GM19043 (cell line): ENCODE measurements around the gene ARCN1.
A peak's percentile ranks its signal among the peaks of the same experiment; 100 is the strongest.
"Not testable (repeated sequence)": the region's sequence is repeated elsewhere in the genome, so short reads cannot be mapped to it uniquely, and the experiment has no call there.

Experiments used
- ATAC-seq: cut with Tn5 transposase; IDR thresholded peaks from one replicate; pipeline ENCODE4 v1.9.1; 2021; ENCODE audit warnings: low read depth; ENCODE audit not compliant: unreplicated experiment

ARCN1 gene

GRCh38 chr11:118544010-118544646, 28.1 kb upstream of the ARCN1 start:
- no peak for ATAC-seq

DNA sequence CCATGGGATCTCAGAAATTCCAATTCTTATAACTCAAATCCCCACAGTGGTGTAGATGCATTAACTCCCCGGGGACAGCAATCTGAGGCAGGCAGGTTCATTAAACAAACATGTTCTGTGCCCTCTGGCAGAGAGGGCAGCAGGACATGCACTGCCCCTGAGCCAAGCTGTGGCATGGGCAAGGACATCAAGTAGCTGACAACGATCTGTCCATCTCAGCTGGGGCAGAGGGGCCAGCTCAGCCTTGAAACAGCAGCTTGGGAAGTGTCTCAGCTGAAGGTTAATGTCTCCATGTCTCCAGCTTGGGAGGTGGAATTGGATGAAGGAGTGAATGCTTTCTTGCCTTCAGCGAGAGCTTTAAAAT, 27.6 kb upstream of the ARCN1 start:
- no peak for ATAC-seq

GRCh38 chr11:118545533-118545932, 26.7 kb upstream of the ARCN1 start:
- no peak for ATAC-seq

DNA sequence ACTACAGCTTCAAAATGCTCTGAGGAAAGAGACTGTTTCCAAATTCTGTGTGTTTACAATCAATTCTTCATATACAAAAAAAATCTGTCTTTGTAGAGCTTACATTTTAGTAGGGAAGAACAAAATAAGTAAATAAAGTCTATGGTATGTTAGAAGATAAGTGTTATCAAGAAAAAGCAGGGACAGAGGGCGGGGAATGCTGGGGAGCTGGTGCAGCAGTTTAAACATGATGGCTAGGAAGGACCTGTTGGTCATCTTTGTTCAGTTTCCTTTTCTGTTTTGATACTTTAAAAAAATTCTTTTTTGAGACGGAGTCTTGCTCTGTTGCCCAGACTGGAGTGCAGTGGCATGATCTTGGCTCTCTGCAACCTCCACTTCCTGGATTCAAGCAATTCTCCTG, 25.1 kb upstream of the ARCN1 start:
- ATAC-seq = no peak

GRCh38 chr11:118552341-118552740, 19.9 kb upstream of the ARCN1 start:
- ATAC-seq = no peak

DNA sequence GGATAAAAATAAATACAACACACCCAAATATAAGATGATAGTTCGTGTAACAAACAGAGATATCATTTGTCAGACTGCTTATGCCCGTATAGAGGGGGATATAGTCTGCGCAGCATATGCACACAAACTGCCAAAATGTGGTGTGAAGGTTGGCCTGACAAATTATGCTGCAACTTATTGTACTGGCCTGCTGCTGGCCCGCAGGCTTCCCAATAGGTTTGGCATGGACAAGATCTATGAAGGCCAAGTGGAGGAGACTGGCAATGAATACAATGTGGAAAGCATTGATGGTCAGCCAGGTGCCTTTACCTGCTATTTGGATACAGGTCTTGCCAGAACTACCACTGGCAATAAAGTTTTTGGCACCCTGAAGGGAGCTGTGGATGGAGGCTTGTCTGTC, 11.4 kb upstream of the ARCN1 start:
- no peak for ATAC-seq

DNA sequence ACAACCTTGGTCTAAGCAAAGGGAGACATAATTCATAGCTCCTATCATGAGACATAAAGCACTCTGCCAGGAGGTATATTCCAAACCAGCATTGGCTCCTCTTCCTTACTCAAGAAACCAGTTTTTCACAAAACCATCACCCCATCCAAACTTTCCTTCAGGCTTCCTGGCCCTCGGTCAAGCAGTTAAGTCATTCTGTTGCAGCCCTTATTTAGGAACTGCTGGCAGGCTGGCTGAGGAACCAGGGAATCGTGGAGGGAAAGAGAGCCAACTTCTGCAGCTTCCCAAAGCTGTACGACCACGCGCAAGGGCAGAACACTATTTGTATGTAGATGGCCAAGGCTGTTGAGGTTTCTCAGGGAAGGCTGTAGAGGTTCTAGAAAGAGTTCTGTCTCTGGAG, 7.2 kb upstream of the ARCN1 start:
- no peak for ATAC-seq

DNA sequence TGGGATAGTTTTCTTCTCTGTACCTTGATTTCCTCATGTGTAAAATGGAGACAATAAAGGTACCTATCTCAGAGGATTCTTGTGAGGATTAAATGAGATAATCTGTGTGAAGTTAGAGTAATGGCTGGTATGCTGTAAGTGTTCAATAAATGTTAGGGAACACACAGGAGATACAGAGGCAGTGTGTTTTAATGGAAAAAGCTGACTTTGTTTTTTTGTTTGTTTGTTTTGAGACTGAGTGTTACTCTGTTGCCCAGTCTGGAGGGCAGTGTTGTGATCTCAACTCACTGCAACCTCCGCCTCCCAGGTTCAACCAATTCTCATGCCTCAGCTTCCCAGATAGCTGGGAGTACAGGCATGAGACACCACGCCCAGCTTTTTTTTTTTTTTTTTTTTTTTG, 2.5 kb upstream of the ARCN1 start:
- ATAC-seq = no peak

DNA sequence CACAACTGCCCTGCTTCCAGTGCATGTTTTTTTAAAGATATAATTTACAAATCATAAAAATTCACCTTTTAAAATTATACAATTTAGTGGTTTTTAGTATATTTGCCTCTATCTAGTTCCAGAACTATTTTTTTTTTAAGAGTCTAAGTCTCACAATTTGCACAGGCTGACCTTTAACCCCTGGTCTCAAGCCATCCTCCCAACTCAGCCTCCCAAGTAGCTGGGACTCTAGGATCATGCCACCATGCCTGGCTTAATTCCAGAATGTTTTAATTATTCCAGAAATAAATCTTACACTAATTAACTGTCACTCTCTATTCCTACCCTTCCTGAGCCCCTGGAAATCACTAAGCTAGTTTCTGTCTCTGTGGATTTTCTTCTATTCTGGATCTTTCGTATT, 1.4 kb upstream of the ARCN1 start:
- ATAC-seq = no peak

DNA sequence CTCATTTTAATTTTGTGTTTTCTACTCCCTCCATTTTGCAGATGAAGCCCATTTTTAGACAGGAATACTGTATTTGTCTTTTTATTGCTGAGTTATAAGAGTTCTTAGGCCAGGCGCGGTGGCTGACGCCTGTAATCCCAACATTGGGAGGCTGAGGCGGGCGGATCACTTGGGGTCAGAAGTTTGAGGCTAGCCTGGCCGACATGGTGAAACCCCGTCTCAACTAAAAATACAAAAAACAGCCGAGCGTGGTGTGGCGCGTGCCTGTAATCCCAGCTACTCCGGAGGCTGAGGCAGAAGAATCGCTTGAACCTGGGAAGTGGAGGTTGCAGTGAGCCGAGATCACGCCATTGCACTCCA, 528 bp upstream of the ARCN1 start:
- ATAC-seq = not testable (repeated sequence)

- peak; percentile 26 for ATAC-seq
Observed at GRCh38 chr11:118572981-118573550, 857 bp downstream of the ARCN1 start.

DNA sequence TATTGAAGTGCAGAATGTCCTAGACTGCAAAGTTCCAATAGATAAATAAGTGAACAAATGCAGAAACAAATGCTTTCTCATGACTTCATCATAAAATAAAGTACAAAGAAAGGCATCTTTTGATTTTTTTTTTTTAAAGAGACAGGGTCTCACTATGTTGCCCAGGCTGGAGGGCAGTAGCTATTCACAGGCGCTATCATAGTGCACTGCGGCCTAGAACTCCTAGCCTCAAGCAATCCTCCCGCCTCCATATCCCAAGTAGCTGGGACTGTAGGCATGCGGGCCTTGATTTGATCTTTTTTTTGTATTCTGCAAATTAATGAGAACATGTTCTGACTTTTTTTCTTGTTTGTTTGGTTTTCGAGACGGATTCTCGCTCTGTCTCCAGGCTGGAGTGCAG, 2.4 kb downstream of the ARCN1 start:
- ATAC-seq = no peak

DNA sequence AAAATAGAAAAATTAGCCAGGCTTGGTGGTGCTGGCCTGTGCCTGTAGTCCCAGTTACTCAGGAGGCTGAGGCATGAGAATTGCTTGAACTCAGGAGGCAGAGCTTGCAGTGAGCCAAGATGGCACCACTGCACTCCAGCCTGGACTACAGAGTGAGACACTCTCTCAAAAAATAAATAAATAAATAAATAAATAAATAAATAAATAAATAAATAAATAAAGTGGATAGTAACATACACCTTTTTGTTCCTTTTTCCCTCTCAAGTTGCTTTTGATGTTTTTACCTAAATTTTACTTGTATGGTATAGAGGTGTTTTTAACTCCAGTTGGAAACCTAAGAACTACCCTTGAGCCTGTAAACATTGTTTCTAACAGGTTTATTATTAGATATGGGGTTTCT, 5.8 kb downstream of the ARCN1 start:
- not testable (repeated sequence) for ATAC-seq

GRCh38 chr11:118581057-118581456, 8.8 kb downstream of the ARCN1 start:
- no peak for ATAC-seq

- no peak for ATAC-seq
Observed at GRCh38 chr11:118587952-118588351, 15.7 kb downstream of the ARCN1 start.

DNA sequence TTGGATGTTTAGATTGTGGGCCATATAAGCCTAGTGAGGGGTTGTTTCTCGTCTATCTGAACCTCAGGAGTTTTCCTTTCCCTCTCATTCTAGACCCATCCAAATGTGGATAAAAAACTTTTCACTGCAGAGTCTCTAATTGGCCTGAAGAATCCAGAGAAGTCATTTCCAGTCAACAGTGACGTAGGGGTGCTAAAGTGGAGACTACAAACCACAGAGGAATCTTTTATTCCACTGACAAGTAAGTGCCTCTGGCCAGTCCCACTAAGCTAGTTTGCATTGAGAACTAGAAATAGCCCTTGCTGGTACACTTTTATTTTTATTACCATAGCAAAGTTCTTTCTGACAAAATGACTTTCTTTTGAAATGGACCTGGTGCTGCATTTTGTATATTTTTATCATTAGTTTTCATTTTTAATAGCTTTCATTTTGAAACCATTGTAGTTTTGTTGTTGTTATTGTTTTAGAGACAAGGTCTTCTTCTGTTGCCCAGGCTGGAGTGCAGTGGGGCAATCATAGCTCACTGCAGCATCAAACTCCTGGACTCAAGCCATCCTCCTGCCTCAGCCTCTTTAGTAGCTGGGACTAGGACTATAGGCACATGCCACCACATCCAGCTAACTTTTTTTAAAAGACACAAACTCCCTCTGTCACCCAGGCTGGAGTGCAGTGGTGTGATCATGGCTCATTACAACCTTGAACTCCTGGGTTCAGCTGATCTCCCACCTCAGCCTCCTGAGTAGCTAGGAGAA, 20.6 kb downstream of the ARCN1 start:
- ATAC-seq = no peak

DNA sequence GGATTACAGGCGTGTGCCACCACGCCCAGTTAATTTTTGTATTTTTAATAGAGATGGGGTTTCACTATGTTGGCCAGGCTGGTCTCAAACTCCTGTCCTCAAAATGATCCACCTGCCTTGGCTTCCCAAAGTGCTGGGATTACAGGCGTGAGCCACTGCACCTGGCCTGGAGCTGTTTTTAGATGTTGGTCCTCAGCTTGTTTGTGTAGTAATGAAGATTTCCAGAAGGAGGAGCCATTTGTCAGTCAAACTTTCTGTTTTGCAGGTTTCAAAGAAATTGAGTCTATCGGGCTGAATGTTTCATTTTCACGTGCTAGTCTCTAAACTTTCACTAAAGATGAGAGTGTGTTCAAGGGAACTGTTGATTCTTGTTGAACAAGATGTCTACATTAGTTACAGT, 22.8 kb downstream of the ARCN1 start:
- not testable (repeated sequence) for ATAC-seq

DNA sequence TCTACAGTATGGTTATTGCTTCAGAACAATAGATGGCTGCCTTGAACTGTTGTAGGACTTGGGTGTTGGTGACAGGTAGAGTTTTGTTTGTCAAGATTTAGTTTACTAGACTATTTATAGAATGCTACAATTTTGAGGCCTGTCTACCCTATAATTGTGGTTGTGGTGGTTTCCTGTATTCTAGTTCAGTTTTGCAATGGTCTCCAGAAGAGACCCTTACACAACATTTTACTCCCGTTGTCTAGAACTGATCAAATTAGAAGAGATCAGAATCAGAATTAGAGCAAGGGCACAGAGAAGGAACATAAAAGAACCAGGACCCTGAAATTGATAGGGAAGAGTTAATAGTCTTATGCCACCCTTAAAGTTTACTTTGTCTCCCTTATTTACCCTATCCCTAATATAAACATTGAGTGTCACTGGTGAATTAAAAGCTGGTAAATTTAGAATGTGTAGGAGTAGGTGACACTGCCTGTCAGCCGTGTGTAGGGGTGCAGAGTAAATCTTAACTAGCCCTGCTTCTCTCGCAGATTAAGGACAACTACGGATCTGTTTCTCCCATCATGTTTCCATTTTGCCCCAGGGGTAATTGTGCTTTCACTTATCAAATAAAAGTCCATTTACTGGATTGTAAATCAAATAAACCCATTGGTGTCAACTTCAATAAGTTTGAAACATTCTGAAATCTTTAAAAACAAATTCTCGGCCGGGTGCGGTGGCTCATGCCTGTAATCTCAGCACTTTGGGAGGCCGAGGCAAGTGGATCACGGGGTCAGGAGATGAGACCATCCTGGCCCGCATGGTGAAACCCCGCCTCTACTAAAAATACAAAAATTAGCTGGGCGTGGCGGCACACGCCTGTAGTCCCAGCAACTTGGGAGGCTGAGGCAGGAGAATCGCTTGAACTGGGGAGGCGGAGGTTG, 24.3 kb downstream of the ARCN1 start:
- no peak for ATAC-seq

- ATAC-seq = no peak
Observed at GRCh38 chr11:118597556-118597955, 25.3 kb downstream of the ARCN1 start.

- no peak for ATAC-seq
Observed at GRCh38 chr11:118602331-118602730, 30.1 kb downstream of the ARCN1 start.

DNA sequence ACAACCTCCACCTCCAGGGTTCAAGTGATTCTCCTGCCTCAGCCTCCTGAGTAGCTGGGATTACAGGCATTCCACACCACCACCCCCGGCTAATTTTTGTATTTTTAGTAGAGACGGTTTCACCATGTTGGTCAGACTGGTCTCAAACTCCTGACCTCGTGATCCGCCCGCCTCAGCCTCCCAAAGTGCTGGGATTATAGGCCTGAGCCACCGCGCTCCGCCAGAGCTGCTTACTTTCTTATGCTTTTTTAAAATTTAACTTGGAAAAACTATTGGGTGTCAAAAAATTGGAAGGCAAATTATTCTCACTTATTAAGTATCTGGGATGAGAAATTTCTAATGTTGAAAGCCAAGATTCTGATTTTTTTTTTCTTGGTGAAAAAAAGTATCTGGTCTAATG, 31.5 kb downstream of the ARCN1 start:
- ATAC-seq = not testable (repeated sequence)
